Activated CD8-positive, alpha-beta T cell treated with anti-CD3 and anti-CD28 coated beads, Interleukin-2, amount 10 ng/mL, durations not matched to agents 7 days and 5 days (primary cell): ENCODE data around the gene SLC19A1. TPM values are rescaled to one million over a fixed set of nuclear protein-coding genes. Genes with fewer than 3 reads are reported as not detected.

ENCODE experiments used
- ATAC-seq: fragments of 150-1000 bp; cut with Tn5 transposase; one replicate; pipeline ENCODE4 v1.10.0; 2021; ENCODE audit warnings: moderate library complexity
- CTCF ChIA-PET: fragments of 350-600 bp; sonication (Branson Sonifier 250); formaldehyde crosslinking; loops from one replicate; lab custom pipeline; 2021; ENCODE audit warnings: antibody characterized with exemption; lab: Charles Lee
- POLR2A ChIA-PET: fragments of 350-600 bp; sonication (Branson Sonifier 250); formaldehyde crosslinking; loops from one replicate; lab custom pipeline; 2021; ENCODE audit warnings: antibody characterized with exemption; lab: Charles Lee
- DNase-seq: peaks from one replicate; pipeline ENCODE4 v3.0.0-alpha.2; 2020
- H3K27ac Mint-ChIP-seq: one replicate; pipeline ENCODE4 v1.8.0; 2021; ENCODE audit warnings: mild to moderate bottlenecking, mixed read lengths
- H3K27me3 Mint-ChIP-seq: one replicate; pipeline ENCODE4 v1.8.0; 2021; ENCODE audit warnings: low read depth, mixed read lengths
- H3K36me3 Mint-ChIP-seq: one replicate; pipeline ENCODE4 v1.8.0; 2021; ENCODE audit warnings: low read depth, mixed read lengths
- H3K4me1 Mint-ChIP-seq: one replicate; pipeline ENCODE4 v1.8.0; 2021; ENCODE audit warnings: low read depth, mixed read lengths
- H3K4me3 Mint-ChIP-seq: one replicate; pipeline ENCODE4 v1.8.0; 2021; ENCODE audit warnings: mild to moderate bottlenecking, mixed read lengths
- H3K9me3 Mint-ChIP-seq: one replicate; pipeline ENCODE4 v1.8.0; 2022; ENCODE audit warnings: mixed read lengths; ENCODE audit not compliant: insufficient read depth
- total RNA-seq, 2 experiments: library from RNA; stranded (reverse); gene quantifications; one replicate each; pipeline ENCODE4 v1.2.3, GENCODE V29; 2021

The SLC19A1 gene
- total RNA-seq, 2 experiments from 2014 or later: 44.4 to 51.6 TPM

DNA sequence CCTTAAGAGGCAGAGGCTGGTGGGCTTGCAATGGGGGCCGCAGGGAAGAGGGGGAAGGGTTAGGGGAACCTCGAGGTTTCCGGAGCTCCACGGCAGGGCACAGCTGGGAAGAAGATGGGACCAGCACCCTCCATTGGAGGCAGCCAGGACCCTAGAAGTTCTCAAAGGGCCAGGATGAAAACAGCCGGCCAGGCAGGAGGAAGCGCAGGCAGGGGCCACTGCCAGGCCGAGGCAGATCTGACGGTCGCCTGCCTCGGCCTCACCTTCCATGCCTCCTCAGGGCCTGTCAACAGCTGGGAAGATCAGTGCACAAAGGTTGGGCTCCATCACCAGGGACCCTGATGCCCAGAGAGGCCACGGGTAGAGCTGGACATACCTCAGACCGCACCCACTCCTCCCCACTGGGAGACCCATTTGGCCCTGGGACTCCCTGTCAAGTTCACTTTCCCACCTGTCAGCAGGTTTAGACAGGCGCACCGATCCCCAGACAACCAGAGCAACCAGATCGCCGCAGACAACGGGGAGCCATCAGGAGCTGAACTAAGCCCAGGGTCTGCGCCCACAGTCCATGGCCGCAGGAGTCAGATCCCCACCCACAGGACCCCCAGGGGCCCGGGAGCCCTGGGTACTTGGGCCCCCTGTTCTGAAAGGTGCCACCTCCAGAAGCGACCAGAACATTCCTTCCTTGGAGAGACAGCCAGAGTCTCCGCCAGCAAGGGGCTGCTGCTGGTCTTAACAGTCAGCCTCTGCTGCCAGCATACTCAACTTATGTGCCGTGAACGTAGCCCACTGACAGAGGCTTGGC lies 2.2 kb downstream of the SLC19A1 start:
- H3K9me3 Mint-ChIP-seq: no peaks in the 10 kb centered on the region
- DNase-seq: no peak
- POLR2A ChIA-PET: interaction anchor here (0.6 kb wide), 1 partner anchor 248 kb away, joined by 3 read pairs; no protein-coding TSS in a partner anchor
- no peaks in the 10 kb centered on the region for H3K27me3 Mint-ChIP-seq
- peak overlapping the region; percentile 82 for H3K27ac Mint-ChIP-seq
- ATAC-seq: no peak
- CTCF ChIA-PET: interaction anchor here (1.4 kb wide), 1 partner anchor 8 kb away, joined by 5 read pairs; no protein-coding TSS in a partner anchor
- peak overlapping the region; percentile 75 for H3K4me3 Mint-ChIP-seq
- H3K36me3 Mint-ChIP-seq: peaks cover 22% of the 10 kb centered on the region
- peaks cover 24% of the 10 kb centered on the region for H3K4me1 Mint-ChIP-seq

DNA sequence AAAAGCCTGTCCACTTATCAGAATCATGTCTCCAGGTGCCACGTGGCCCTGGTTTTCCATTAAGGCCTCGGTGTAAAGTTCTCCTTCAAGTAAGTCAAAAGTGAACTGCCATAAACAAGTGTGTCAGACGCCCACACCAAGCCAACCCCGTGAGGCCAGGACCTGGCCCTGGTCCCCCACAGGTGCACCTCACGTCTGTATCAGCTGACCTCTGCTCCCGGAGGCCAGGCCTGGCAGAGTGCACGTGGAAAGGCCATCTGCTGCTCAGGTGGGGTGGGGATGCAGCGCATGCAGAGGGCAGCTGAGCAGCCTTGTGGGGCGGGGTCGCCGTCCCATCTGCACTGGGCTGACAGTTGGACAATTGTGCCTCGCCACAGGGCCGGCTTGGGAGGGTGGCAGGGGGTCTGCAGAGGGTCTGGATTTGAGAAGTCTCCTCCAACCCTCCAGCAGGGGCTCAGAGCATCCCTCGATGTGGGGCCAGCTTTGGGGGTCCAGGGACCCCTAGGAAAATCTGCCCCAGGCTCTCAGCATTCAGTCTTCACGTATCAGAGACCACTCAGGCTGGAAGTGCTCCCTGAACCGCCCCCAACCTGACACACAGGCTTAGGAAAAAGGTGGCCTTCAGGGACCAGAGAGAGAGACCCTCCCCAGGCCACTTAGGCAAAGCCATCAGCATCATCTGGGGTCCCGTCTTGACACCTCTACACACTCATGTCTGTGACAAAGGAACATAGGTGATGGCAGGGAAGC lies 3.0 kb downstream of the SLC19A1 start:
- no peak for DNase-seq
- Mint-ChIP-seq H3K9me3 (no peaks in the 10 kb centered on the region), H3K36me3 (peaks cover 22% of the 10 kb centered on the region), H3K4me3 (no peak overlapping the region), H3K4me1 (peaks cover 24% of the 10 kb centered on the region), H3K27ac (no peak overlapping the region), H3K27me3 (no peaks in the 10 kb centered on the region)
- ChIA-PET CTCF (no interaction called here), POLR2A (interaction anchor here (0.6 kb wide), 1 partner anchor 247 kb away, joined by 3 read pairs; no protein-coding TSS in a partner anchor)
- no peak for ATAC-seq

DNA sequence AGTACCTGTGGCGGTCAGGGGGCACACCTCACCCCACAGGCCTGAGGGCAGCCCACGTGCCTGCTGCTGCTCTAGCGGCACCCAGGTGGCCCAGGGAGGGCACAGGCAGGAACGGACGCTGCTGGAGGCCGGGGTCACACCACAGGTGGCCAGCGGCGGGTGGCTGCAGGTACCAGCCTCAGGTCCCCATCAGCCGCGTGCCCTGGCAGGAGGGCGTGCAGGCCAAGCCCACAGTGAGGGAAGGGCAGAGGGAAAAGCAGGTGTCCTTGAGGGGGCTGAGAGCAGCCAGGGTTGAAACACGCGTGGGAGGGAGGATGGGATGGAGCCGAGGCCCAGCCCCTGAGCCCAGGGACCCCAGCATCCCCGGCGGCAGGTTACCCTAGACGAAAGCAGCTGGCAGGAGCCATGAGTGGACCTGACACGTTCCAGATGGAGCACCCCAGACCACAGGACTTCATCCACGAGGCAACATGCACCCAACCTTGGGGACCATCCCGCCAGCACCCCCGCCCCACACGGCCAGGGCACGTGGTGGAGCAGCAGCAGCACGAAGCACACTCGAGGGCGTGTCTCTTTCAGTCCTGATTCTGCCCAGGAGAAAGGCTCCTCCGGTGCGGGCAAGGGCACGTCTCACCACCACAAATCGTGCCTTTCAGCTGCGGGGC lies 3.7 kb downstream of the SLC19A1 start:
- DNase-seq: no peak
- CTCF ChIA-PET: no interaction called here

DNA sequence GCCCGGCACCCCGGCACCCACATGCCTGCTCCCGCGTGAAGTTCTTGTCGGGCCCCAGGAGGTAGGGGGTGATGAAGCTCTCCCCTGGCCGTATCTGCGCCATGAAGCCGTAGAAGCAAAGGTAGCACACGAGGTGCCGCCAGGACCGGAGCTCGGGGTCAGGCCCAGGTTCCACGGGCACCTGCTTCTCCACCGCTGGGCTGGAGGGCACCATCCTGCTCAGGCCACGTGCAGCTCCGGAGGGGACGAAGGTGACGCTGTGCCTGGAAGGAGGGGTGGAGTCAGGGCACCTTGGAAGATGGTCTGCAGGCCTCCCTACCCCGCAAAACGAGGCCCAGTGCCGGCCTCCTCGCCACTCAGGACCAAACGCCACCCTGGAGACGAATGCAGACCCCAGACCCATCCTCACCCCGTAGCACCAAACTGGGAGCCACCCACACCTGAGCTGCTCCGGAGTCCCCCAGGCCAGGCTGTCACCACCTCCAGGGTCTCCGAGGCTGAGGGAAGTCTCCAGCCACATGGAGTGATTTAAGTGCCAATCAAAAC lies 4.4 kb downstream of the SLC19A1 start:
- ATAC-seq: no peak
- POLR2A ChIA-PET: no interaction called here
- no peak for DNase-seq
- H3K9me3 Mint-ChIP-seq: no peaks in the 10 kb centered on the region
- peaks cover 31% of the 10 kb centered on the region for H3K4me1 Mint-ChIP-seq
- peaks cover 23% of the 10 kb centered on the region for H3K36me3 Mint-ChIP-seq
- H3K27me3 Mint-ChIP-seq: no peaks in the 10 kb centered on the region
- CTCF ChIA-PET: no interaction called here
- H3K4me3 Mint-ChIP-seq: no peak overlapping the region
- H3K27ac Mint-ChIP-seq: no peak overlapping the region

More for the DNA sequence above, 3.7 kb downstream of the SLC19A1 start:
- no peaks in the 10 kb centered on the region for H3K9me3 Mint-ChIP-seq
- no peaks in the 10 kb centered on the region for H3K27me3 Mint-ChIP-seq
- peaks cover 22% of the 10 kb centered on the region for H3K36me3 Mint-ChIP-seq
- no peak overlapping the region for H3K27ac Mint-ChIP-seq
- no peak overlapping the region for H3K4me3 Mint-ChIP-seq
- no peak for ATAC-seq
- peaks cover 24% of the 10 kb centered on the region for H3K4me1 Mint-ChIP-seq
- POLR2A ChIA-PET: no interaction called here

DNA sequence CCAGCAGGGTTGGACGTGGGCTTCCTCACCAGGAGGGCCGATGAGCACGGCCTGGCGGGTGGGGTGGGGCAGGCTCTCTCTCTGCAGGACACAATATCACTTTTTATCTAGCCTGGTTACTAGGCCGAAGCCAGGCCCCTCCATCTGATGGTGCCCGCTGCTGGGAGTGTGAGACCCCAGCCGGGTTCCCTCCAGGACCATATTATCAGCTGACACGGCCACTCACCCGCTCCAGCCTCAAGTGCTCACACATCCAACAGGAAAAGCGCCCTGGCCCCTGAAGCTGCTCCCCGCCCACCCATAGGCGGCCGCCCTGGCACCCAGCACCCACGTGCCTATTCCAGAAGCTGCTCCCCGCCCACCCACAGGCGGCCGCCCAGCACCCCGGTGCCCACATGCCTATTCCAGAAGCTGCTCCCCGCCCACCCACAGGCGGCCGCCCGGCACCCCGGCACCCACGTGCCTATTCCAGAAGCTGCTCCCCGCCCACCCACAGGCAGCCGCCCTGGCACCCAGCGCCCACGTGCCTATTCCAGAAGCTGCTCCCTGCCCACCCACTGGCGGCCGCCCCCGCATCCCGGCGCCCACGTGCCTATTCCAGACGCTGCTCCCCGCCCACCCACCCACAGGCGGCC lies 5.0 kb downstream of the SLC19A1 start:
- DNase-seq (no peak), ATAC-seq (no peak)
- no peak overlapping the region for H3K4me3 Mint-ChIP-seq
- no peaks in the 10 kb centered on the region for H3K27me3 Mint-ChIP-seq
- H3K4me1 Mint-ChIP-seq: peaks cover 36% of the 10 kb centered on the region
- no peaks in the 10 kb centered on the region for H3K9me3 Mint-ChIP-seq
- H3K36me3 Mint-ChIP-seq: peaks cover 27% of the 10 kb centered on the region
- ChIA-PET CTCF (no interaction called here), POLR2A (no interaction called here)
- H3K27ac Mint-ChIP-seq: no peak overlapping the region

DNA sequence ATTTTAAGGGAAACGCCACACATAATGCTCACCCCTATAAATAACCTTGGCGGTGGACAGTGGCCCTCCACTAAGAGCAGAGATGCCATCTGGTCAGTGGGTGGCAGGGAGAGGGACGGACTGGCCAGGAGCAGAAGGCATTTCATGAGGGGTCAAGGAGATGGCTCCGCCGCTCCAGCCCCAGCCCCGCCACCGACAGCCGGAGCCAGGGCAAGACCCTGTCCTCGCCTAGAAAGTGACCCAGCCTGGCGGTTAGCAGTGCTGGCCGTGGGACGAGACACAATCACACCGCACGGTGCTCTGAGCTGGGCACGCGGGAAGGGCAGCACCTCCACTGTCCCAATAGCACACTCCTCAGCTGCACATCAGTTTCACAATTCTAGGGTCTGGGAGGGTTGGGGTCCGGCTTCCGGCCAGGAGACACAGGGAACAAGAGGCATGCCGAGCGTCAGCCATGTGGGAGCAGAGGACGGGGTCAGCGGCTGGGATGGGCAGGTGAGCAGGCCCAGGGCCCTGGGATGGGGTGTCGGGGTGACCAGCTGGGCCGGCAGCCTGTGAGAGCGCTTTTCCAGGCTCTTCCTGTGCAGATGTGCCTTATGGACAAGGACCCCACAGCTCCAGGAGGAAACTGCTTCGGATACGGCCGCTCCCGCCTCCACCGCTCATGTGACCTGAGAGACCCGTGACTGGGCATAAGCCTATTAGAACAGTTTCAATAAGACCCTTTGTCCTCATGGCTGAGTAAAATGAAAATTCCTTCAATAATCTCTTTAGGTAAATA lies 5.7 kb downstream of the SLC19A1 start:
- Mint-ChIP-seq H3K9me3 (no peaks in the 10 kb centered on the region), H3K4me3 (no peak overlapping the region), H3K4me1 (peaks cover 38% of the 10 kb centered on the region), H3K27ac (no peak overlapping the region), H3K27me3 (no peaks in the 10 kb centered on the region), H3K36me3 (peaks cover 32% of the 10 kb centered on the region)
- ATAC-seq: no peak
- no peak for DNase-seq
- CTCF ChIA-PET: interaction anchor here (1.2 kb wide), 1 partner anchor 15 kb away, joined by 4 read pairs; no protein-coding TSS in a partner anchor
- POLR2A ChIA-PET: no interaction called here

DNA sequence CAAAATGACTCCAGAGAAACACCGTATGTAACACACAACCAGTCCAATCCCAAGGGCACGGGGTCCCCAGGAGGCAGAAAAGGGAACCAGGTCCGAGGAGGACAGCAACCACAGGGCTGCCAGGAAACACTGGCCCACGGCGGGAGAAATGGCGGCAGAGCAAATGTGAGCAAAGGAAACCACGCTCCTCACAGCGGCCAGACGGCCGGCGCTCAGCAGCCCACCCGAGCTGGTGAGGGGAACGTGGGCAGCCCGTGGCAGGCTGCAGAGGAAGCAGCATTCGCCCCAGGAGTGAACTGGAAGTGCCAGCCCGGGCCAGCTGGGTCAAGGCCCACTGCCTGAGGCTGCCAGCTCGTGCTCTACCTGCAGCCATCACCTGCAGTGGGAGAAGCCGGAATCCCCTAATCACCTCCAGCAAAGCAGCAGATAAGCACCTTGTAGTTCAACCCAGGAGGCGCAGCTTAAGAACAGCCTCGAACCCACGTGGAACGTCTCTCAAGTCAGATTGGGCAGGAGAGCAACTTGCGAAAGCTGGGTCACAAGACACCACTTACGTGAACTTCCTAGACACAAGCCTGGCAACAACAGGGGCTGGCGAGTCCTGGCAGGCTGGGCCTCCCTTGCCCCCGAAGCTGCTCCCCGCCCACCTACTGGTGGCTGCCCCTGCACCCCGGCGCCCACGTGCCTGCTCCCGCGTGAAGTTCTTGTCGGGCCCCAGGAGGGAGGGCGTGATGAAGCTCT lies 6.7 kb downstream of the SLC19A1 start:
- DNase-seq (no peak), ATAC-seq (no peak)
- Mint-ChIP-seq H3K4me1 (peaks cover 31% of the 10 kb centered on the region), H3K27ac (peak overlapping the region; percentile 43), H3K27me3 (no peaks in the 10 kb centered on the region), H3K9me3 (no peaks in the 10 kb centered on the region), H3K36me3 (peaks cover 32% of the 10 kb centered on the region), H3K4me3 (no peak overlapping the region)
- ChIA-PET POLR2A (no interaction called here), CTCF (interaction anchor here (1.2 kb wide), 1 partner anchor 14 kb away, joined by 4 read pairs; no protein-coding TSS in a partner anchor)

DNA sequence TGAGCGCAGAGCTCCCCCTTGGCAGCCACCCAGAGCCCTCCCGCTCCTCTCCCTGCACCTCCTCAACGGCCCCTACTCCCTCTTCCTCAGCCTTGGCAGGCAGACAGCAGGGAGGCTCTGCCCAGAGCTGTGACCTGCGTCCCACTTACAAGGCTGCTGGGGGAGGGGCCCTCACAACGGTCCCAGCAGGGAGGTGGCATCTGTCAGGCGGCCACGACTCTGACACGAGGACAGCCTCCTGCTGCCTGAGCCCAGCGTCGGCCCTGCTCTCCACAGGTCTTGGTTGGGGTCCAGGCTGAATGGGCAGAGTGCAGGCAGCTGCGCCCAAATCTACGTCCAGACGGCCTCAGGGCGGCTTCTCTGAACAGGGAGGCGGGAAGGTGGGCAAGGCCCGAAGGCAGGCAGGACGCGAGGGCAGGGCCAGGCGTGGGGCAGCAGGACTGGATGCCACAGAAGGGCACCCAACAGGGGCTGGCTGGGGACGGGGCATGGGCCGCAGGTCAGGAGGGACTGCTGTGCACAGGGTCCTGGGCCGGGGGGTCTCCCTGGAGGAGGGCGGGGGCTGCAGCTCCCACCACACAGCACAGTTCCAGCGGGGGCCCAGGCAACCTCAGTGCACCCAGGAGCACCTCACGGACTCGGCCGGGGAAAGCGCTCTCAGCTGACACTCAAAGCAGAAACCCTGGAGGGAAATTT lies 7.5 kb downstream of the SLC19A1 start:
- Mint-ChIP-seq H3K36me3 (peaks cover 30% of the 10 kb centered on the region), H3K4me1 (peaks cover 24% of the 10 kb centered on the region), H3K4me3 (no peak overlapping the region), H3K9me3 (no peaks in the 10 kb centered on the region), H3K27ac (no peak overlapping the region), H3K27me3 (no peaks in the 10 kb centered on the region)
- ChIA-PET CTCF (no interaction called here), POLR2A (interaction anchor here (0.6 kb wide), 1 partner anchor 294 kb away, joined by 3 read pairs; no protein-coding TSS in a partner anchor)
- DNase-seq (no peak), ATAC-seq (no peak)

DNA sequence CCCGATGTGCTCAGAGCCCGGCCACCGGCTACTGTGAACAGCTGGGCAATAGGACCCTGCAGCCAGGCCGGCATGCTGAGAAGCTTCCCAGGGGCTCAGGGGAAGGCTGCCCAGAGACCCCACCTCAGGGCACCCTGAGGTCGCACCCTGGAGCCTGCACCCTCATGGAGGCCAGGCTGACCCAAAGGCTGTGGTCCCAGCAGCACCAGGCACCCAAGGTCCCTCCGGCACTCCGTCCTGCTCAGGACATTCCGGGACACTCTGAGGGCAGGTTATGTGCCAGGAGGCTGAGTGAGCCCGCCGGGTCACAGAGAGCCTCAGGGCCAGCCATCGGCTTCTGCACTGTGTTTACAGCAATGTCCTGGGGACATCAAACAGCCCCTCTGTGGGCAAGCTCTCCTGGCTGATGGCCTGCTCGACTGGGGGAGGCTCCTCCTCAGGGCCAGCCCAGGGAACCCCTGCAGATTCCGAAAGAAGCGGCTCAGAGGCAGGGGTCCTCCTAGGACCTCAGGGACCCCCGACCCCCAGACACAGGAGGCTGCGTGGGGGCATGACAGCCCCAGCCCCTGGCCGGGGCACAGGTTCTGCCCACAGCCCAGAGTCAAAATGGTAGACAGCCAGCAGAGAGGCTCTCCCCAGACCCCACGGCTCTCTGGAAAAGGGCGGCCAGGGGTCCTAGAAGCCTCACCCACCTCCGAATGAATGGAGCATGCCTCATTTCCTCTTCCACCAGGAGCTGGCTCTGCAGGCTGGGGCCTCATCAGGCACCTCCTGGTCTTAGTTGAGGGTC lies 8.2 kb downstream of the SLC19A1 start:
- CTCF ChIA-PET: no interaction called here
- no peaks in the 10 kb centered on the region for H3K27me3 Mint-ChIP-seq
- no peak overlapping the region for H3K27ac Mint-ChIP-seq
- H3K4me1 Mint-ChIP-seq: peaks cover 23% of the 10 kb centered on the region
- no peaks in the 10 kb centered on the region for H3K9me3 Mint-ChIP-seq
- peaks cover 30% of the 10 kb centered on the region for H3K36me3 Mint-ChIP-seq
- H3K4me3 Mint-ChIP-seq: no peak overlapping the region
- ATAC-seq (no peak), DNase-seq (no peak)
- POLR2A ChIA-PET: interaction anchor here (0.6 kb wide), 1 partner anchor 295 kb away, joined by 3 read pairs; no protein-coding TSS in a partner anchor
